ENCODE results near the gene PIH1D1. TPM values are rescaled to one million over a fixed set of nuclear protein-coding genes. Genes with fewer than 3 reads are reported as not detected.

The PIH1D1 gene
- total and polyA plus RNA-seq, 4 donors: 45.0 to 124 (median 64.2) TPM

DNA sequence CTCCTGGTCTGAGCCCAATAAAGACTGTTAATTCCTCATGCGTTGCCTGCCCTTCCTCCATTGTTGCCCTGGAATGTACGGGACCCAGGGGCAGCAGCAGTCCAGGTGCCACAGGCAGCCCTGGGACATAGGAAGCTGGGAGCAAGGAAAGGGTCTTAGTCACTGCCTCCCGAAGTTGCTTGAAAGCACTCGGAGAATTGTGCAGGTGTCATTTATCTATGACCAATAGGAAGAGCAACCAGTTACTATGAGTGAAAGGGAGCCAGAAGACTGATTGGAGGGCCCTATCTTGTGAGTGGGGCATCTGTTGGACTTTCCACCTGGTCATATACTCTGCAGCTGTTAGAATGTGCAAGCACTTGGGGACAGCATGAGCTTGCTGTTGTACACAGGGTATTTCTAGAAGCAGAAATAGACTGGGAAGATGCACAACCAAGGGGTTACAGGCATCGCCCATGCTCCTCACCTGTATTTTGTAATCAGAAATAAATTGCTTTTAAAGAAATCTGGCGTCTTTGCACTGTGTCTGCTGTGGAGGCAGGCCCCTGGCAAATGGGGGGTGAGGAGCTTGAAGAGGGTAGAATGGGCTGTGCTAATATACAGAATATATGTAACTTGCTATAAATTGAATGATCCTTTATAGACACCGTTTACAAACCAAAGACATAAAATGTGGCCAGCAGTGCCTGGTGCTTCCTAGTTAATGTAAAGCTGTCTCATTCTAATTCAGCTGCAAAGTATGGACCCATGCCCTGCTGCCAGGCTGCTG lies 40.4 kb upstream of the PIH1D1 start:
- Histone ChIP-seq H3K4me3 (ENCODE audit: low read length in 2 of 2) (no peak overlapping the region), H3K9me3 (ENCODE audit: control insufficient read depth, low read length) (no peaks in the 10 kb centered on the region), H3K27ac (ENCODE audit: low read depth in 1 of 2, low read length in 2 of 2) (no peak overlapping the region), H3K27me3 (ENCODE audit: control insufficient read depth in 1 of 2, insufficient read depth in 2 of 2, low read length in 1 of 2) (no peaks in the 10 kb centered on the region), H3K36me3 (ENCODE audit: control insufficient read depth in 1 of 2, insufficient read depth in 2 of 2, low read length in 1 of 2) (peaks cover 0 to 11% of the 10 kb centered on the region in 2 donors), H3K4me1 (ENCODE audit: control insufficient read depth in 1 of 2, insufficient read depth in 2 of 2, low read length in 2 of 2) (no peaks in the 10 kb centered on the region)
- no peak for ATAC-seq (ENCODE audit: low FRiP score)
- intact Hi-C loops (cut with DNase I): loop anchor here in 1 of 2 donors (10.0 kb wide), 1 partner anchor 183 kb away; the partner anchor contains the start of gene PRMT1
- no peak for DNase-seq
- WGBS, 2 donors: 62 to 63% methylated on average over 7 of the region's 7 CpGs

DNA sequence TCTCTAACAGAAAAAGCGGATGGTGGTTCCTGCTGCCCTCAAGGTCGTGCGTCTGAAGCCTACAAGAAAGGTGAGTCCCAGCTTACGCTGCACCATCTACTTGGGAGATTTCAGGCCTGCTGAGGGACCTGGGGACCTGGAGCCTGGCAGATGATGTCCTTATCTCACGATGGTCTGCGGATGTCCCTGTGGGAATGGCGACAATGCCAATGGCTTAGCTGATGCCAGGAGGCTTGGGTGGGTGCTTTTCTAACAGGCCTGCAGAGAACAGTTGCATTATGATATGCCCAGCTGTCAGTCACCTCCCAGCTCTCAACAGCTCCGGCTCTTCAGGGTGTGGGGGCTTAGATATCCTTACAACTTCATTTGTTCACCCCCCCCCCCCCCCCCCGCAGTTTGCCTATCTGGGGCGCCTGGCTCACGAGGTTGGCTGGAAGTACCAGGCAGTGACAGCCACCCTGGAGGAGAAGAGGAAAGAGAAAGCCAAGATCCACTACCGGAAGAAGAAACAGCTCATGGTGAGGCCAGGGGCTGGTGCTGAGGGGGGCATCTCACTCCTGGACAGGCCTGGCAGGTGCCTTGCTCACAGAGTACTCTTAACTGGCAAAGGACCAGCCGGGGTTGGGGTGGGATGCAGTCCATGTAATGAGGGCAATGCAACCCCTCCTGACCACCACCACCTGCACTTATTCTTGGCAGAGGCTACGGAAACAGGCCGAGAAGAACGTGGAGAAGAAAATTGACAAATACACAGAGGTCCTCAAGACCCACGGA lies 39.6 kb upstream of the PIH1D1 start:
- H3K27me3 ChIP-seq (ENCODE audit: control insufficient read depth in 1 of 2, insufficient read depth in 2 of 2, low read length in 1 of 2): no peaks in the 10 kb centered on the region
- DNase-seq (no peak), ATAC-seq (ENCODE audit: low FRiP score) (no peak)
- H3K4me1 ChIP-seq (ENCODE audit: control insufficient read depth in 1 of 2, insufficient read depth in 2 of 2, low read length in 2 of 2): no peaks in the 10 kb centered on the region
- intact Hi-C loops (cut with DNase I): loop anchor here in 1 of 2 donors (10.0 kb wide), 1 partner anchor 184 kb away; the partner anchor contains the start of gene PRMT1
- H3K9me3 ChIP-seq (ENCODE audit: control insufficient read depth, low read length): no peaks in the 10 kb centered on the region
- H3K36me3 ChIP-seq (ENCODE audit: control insufficient read depth in 1 of 2, insufficient read depth in 2 of 2, low read length in 1 of 2): peaks cover 0 to 11% of the 10 kb centered on the region in 2 donors
- no peak overlapping the region for H3K4me3 ChIP-seq (ENCODE audit: low read length in 2 of 2)
- 66 to 71% methylated on average over 14 to 17 of the region's 17 CpGs for WGBS, 2 donors
- no peak overlapping the region for H3K27ac ChIP-seq (ENCODE audit: low read depth in 1 of 2, low read length in 2 of 2)

DNA sequence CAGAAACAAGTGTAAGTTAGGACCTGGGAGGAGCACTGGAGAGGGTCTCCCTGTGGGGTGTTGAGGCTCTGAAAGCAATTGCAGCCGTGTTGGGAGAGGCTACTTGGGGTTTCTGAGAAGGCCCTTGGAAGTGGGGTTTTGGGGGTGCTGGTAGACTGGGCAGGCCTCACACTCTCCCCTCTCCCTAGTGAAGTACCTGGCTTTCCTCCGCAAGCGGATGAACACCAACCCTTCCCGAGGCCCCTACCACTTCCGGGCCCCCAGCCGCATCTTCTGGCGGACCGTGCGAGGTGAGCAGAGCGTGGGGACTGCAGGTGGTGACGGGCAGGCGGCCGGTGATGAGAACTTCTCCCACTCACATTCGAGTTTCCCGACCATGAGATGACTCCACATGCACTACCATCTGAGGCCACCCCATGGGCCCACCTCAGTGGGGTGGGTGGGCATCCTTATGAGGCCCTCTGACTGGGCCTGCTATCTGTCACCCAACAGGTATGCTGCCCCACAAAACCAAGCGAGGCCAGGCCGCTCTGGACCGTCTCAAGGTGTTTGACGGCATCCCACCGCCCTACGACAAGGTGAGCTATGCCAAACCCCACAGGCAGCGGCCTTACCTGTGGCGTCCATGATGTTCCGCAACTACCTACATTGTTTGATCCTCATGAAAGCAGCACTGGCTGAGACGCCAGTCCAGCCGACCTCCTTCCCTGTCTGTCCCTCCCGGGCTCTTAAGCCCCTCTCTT lies 38.8 kb upstream of the PIH1D1 start:
- 87 to 89% methylated on average over 22 to 27 of the region's 27 CpGs for WGBS, 2 donors
- no peaks in the 10 kb centered on the region for H3K4me1 ChIP-seq (ENCODE audit: control insufficient read depth in 1 of 2, insufficient read depth in 2 of 2, low read length in 2 of 2)
- no peak overlapping the region for H3K27ac ChIP-seq (ENCODE audit: low read depth in 1 of 2, low read length in 2 of 2)
- no peaks in the 10 kb centered on the region for H3K9me3 ChIP-seq (ENCODE audit: control insufficient read depth, low read length)
- peaks cover 0 to 11% of the 10 kb centered on the region in 2 donors for H3K36me3 ChIP-seq (ENCODE audit: control insufficient read depth in 1 of 2, insufficient read depth in 2 of 2, low read length in 1 of 2)
- intact Hi-C loops (cut with DNase I): loop anchor here in 1 of 2 donors (10.0 kb wide), 1 partner anchor 184 kb away; the partner anchor contains the start of gene PRMT1
- DNase-seq: no peak
- ATAC-seq (ENCODE audit: low FRiP score): no peak
- H3K4me3 ChIP-seq (ENCODE audit: low read length in 2 of 2): no peak overlapping the region
- no peaks in the 10 kb centered on the region for H3K27me3 ChIP-seq (ENCODE audit: control insufficient read depth in 1 of 2, insufficient read depth in 2 of 2, low read length in 1 of 2)

DNA sequence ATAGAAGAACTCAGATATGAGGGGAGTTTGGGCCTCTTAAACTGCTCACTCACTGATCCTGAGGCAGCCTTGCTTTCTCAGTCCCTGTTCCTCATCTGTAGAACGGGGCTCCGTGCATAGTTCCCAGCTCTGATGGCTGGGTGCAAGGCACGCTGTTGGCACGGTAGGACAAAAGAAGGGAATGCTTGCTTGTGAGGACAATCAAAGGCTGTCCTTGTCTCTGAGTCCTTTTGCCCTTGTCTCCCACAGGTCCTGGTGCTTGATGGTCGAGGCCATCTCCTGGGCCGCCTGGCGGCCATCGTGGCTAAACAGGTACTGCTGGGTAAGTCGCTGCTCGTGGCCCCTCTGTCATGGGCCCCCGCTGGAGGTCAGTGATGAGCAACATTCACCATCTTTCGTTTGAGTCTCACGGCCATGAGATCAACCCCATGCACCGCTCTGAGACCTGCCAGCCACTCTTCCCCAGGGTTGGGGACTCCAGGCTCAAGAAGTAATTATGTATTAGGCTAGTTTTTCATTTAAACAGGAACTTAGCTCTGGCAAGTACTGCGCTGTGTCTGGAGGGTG lies 38.1 kb upstream of the PIH1D1 start:
- Histone ChIP-seq H3K36me3 (ENCODE audit: control insufficient read depth in 1 of 2, insufficient read depth in 2 of 2, low read length in 1 of 2) (peaks cover 0 to 11% of the 10 kb centered on the region in 2 donors), H3K27me3 (ENCODE audit: control insufficient read depth in 1 of 2, insufficient read depth in 2 of 2, low read length in 1 of 2) (no peaks in the 10 kb centered on the region), H3K27ac (ENCODE audit: low read depth in 1 of 2, low read length in 2 of 2) (no peak overlapping the region), H3K4me1 (ENCODE audit: control insufficient read depth in 1 of 2, insufficient read depth in 2 of 2, low read length in 2 of 2) (no peaks in the 10 kb centered on the region), H3K4me3 (ENCODE audit: low read length in 2 of 2) (no peak overlapping the region), H3K9me3 (ENCODE audit: control insufficient read depth, low read length) (no peaks in the 10 kb centered on the region)
- no peak for ATAC-seq (ENCODE audit: low FRiP score)
- DNase-seq: no peak
- 74 to 77% methylated on average over 15 of the region's 15 CpGs for WGBS, 2 donors
- intact Hi-C loops (cut with DNase I): loop anchor here in 1 of 2 donors (10.0 kb wide), 1 partner anchor 185 kb away; the partner anchor contains the start of gene PRMT1

DNA sequence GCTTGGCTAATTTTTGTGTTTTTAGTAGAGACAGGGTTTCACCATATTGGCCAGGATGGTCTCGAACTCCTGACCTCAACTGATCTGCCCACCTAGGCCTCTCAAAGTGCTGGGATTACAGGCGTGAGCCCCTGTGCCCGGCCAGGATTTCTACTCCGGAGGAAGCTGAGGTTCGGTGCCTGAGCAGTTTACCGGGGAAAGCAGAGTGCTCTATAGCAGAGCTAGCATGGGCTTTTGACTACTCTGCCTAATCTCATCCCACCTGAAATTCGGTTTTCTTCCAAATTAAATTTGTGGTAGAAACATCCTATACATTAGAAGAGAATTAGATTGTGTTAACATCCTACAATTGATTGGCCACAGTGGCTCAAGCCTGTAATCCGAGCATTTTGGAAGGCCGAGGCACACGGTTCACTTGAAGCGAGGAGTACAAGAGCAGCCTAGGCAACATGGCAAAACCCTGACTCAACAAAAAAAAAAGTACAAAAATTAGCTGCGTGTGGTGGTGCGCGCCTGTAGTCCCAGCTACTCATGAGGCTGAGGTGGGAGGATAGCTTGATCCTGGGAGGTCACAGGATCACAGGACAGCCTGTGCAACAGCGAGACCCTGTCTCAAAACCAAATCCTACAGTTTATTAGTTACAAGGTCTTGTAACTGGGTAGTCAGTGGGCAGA lies 37.4 kb upstream of the PIH1D1 start:
- H3K9me3 ChIP-seq (ENCODE audit: control insufficient read depth, low read length): no peaks in the 10 kb centered on the region
- no peaks in the 10 kb centered on the region for H3K27me3 ChIP-seq (ENCODE audit: control insufficient read depth in 1 of 2, insufficient read depth in 2 of 2, low read length in 1 of 2)
- intact Hi-C loops (cut with DNase I): no loop called here
- H3K4me3 ChIP-seq (ENCODE audit: low read length in 2 of 2): peak overlapping the region in 1 of 2 donors; percentile 70
- peaks cover 0 to 11% of the 10 kb centered on the region in 2 donors for H3K36me3 ChIP-seq (ENCODE audit: control insufficient read depth in 1 of 2, insufficient read depth in 2 of 2, low read length in 1 of 2)
- no peaks in the 10 kb centered on the region for H3K4me1 ChIP-seq (ENCODE audit: control insufficient read depth in 1 of 2, insufficient read depth in 2 of 2, low read length in 2 of 2)
- peak overlapping the region in 1 of 2 donors; percentile 6 for H3K27ac ChIP-seq (ENCODE audit: low read depth in 1 of 2, low read length in 2 of 2)
- ATAC-seq (ENCODE audit: low FRiP score) (no peak), DNase-seq (no peak)
- 26 to 29% methylated on average over 15 of the region's 15 CpGs for WGBS, 2 donors

DNA sequence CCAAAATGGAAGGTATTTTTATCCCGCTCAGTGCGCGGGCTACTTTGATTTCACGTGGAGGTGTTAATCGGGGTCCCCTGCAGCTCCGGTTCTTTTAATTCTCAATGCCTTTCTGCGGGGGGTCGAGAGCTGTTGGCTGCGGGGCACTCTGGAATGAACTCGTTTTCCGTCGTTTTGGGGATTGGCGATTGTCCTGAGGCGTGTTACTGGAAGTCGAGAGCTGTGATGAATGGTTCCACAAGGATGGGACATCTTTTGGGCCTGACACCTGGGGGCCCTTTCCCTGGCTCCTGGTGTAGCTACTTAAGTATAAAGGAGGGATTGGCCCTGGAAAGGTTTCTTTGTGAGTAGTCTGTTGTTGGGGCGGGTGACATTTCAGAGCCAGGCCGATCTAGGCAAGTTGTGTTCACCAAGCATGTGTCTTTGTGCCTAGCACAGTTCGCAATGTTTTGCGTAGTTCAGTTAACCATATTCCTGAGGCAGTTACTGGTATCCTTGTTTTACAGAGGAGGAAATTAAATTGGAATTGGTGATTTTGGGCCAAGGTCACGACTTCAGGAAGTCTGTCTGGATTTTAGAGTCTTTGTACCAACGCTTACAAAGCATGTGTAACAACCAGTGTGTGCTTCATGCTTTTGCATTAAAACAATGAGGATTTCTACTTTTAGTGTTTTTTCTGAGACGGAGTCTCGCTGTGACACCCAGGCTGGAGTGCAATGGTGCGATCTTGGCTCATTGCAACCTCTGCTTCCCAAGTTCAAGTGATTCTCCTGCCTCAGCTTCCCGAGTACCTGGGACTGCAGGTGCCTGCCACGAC lies 36.6 kb upstream of the PIH1D1 start:
- peak overlapping the region in 1 of 2 donors; percentile 62 for H3K27ac ChIP-seq (ENCODE audit: low read depth in 1 of 2, low read length in 2 of 2)
- no peak for DNase-seq
- no peak for ATAC-seq (ENCODE audit: low FRiP score)
- intact Hi-C loops (cut with DNase I): no loop called here
- WGBS, 2 donors: 1% methylated on average over 26 of the region's 26 CpGs
- H3K9me3 ChIP-seq (ENCODE audit: control insufficient read depth, low read length): no peaks in the 10 kb centered on the region
- H3K4me1 ChIP-seq (ENCODE audit: control insufficient read depth in 1 of 2, insufficient read depth in 2 of 2, low read length in 2 of 2): no peaks in the 10 kb centered on the region
- no peaks in the 10 kb centered on the region for H3K27me3 ChIP-seq (ENCODE audit: control insufficient read depth in 1 of 2, insufficient read depth in 2 of 2, low read length in 1 of 2)
- peak overlapping the region; percentile 61 to 70 for H3K4me3 ChIP-seq (ENCODE audit: low read length in 2 of 2)
- H3K36me3 ChIP-seq (ENCODE audit: control insufficient read depth in 1 of 2, insufficient read depth in 2 of 2, low read length in 1 of 2): peaks cover 0 to 11% of the 10 kb centered on the region in 2 donors

DNA sequence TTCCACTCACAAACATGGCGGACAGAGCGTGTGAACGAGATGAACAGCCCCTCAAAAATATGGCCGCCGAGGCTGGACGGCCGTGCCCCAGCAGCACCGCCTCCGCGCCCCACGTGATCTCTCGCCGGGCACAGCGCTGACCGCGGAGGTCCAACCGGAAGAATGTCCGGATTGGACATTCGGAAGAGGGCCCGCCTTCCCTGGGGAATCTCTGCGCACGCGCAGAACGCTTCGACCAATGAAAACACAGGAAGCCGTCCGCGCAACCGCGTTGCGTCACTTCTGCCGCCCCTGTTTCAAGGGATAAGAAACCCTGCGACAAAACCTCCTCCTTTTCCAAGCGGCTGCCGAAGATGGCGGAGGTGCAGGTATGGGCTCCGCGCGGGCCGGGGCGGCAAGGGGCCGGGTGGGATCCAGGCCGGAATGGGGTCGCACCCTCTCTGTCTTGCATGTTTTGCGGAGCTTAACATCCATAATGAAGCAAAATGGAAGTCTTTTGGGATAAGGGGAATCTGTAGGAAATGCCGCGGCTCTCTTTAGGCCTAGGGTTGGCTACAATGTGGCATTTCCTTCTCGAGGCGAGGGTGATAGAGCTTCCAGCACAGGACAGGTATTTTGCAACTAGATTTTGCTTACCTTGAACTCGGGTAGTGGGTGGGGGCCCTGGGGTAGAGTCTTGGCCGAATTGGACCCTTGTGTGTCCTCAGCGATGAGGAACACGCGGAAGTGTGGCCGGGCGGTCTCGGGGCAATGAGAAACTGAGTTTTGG lies 35.8 kb upstream of the PIH1D1 start, which contains the start of gene RPL13A:
TSS of gene RPL13A (plus strand) at position 332 of the 769 bp plus-strand sequence. CDS start at position 354, 22 bp downstream.
- peak; percentile 99 for ATAC-seq (ENCODE audit: low FRiP score)
- H3K36me3 ChIP-seq (ENCODE audit: control insufficient read depth in 1 of 2, insufficient read depth in 2 of 2, low read length in 1 of 2): peaks cover 0 to 11% of the 10 kb centered on the region in 2 donors
- peak within 1 kb of the TSS; percentile 61 to 70 for H3K4me3 ChIP-seq (ENCODE audit: low read length in 2 of 2)
- H3K9me3 ChIP-seq (ENCODE audit: control insufficient read depth, low read length): no peaks in the 10 kb centered on the region
- no peaks in the 10 kb centered on the region for H3K4me1 ChIP-seq (ENCODE audit: control insufficient read depth in 1 of 2, insufficient read depth in 2 of 2, low read length in 2 of 2)
- intact Hi-C loops (cut with DNase I): loop anchor here in 1 of 2 donors (1.0 kb wide), 1 partner anchor 9 kb away; the partner anchor contains the start of gene RPS11
- WGBS, 2 donors: 0% methylated on average over 55 to 57 of the region's 57 CpGs
- H3K27me3 ChIP-seq (ENCODE audit: control insufficient read depth in 1 of 2, insufficient read depth in 2 of 2, low read length in 1 of 2): no peaks in the 10 kb centered on the region
- H3K27ac ChIP-seq (ENCODE audit: low read depth in 1 of 2, low read length in 2 of 2): peak within 1 kb of the TSS in 1 of 2 donors; percentile 66
- DNase-seq: peak; percentile 100

Measured in aorta (tissue), 5 donors.